MM.1S (cell line): ENCODE results near the gene C2CD2.

Source experiments
- DNase-seq: peaks from one replicate; pipeline ENCODE4 v3.0.0-alpha.2; 2015
- H2AFZ ChIP-seq: fragments of 300-600 bp; sonication (generic); 2 replicates; pipeline ENCODE4 v1.6.0; 2016; ENCODE audit warnings: antibody characterized with exemption, low read length
- H3F3A ChIP-seq: fragments of 300-600 bp; sonication (generic); 2 replicates; pipeline ENCODE4 v1.6.1; 2016; ENCODE audit warnings: mild to moderate bottlenecking, antibody characterized with exemption, low read length, moderate library complexity, mixed read lengths; ENCODE audit not compliant: insufficient read depth
- H3K27ac ChIP-seq: fragments of 300-600 bp; sonication (generic); 2 replicates; pipeline ENCODE4 v1.5.1; 2016; ENCODE audit warnings: mild to moderate bottlenecking, low read length
- H3K27me3 ChIP-seq: fragments of 300-600 bp; sonication (generic); replicated peaks from 2 replicates; pipeline ENCODE4 v1.6.0; 2016; ENCODE audit warnings: low read length; ENCODE audit not compliant: insufficient read depth
- H3K36me3 ChIP-seq: fragments of 300-600 bp; sonication (generic); replicated peaks from 2 replicates; pipeline ENCODE4 v1.6.1; 2016; ENCODE audit warnings: mild to moderate bottlenecking, low read length, mixed read lengths; ENCODE audit not compliant: insufficient read depth
- H3K4me1 ChIP-seq: fragments of 300-600 bp; sonication (generic); 2 replicates; pipeline ENCODE4 v1.6.1; 2016; ENCODE audit warnings: low read length, mixed read lengths
- H3K4me2 ChIP-seq: fragments of 300-600 bp; sonication (generic); 2 replicates; pipeline ENCODE4 v1.6.0; 2016; ENCODE audit warnings: low read depth, low read length
- H3K4me3 ChIP-seq: fragments of 300-600 bp; sonication (generic); 2 replicates; pipeline ENCODE4 v1.5.1; 2016; ENCODE audit warnings: low read length, mixed read lengths
- H3K79me2 ChIP-seq: fragments of 300-600 bp; sonication (generic); 2 replicates; pipeline ENCODE4 v1.6.1; 2016; ENCODE audit warnings: mixed run types, low read length, mixed read lengths
- H3K9ac ChIP-seq: fragments of 300-600 bp; sonication (generic); 2 replicates; pipeline ENCODE4 v1.6.1; 2016; ENCODE audit warnings: low read length, mixed read lengths
- H3K9me2 ChIP-seq: fragments of 300-600 bp; sonication (generic); replicated peaks from 2 replicates; pipeline ENCODE4 v1.6.1; 2016; ENCODE audit warnings: mild to moderate bottlenecking, low read length, mixed read lengths; ENCODE audit not compliant: insufficient read depth
- H3K9me3 ChIP-seq: fragments of 300-600 bp; sonication (generic); replicated peaks from 2 replicates; pipeline ENCODE4 v1.6.1; 2016; ENCODE audit warnings: mild to moderate bottlenecking, low read length, mixed read lengths; ENCODE audit not compliant: insufficient read depth
- H4K20me1 ChIP-seq: fragments of 300-600 bp; sonication (generic); 2 replicates; pipeline ENCODE4 v1.6.1; 2016; ENCODE audit warnings: mild to moderate bottlenecking, low read length, moderate library complexity, mixed read lengths; ENCODE audit not compliant: insufficient read depth
- CTCF ChIP-seq: fragments of 300-600 bp; sonication (generic); IDR thresholded peaks from 2 replicates; pipeline ENCODE4 v1.5.1; 2016; ENCODE audit warnings: antibody characterized with exemption, low read length, mixed read lengths
- EZH2 ChIP-seq: fragments of 300-600 bp; sonication (generic); optimal IDR thresholded peaks from 2 replicates; pipeline ENCODE3; 2017; ENCODE audit warnings: low read depth, mild to moderate bottlenecking, antibody characterized with exemption, low read length, mixed read lengths
- EZH2phosphoT487 ChIP-seq: fragments of 300-600 bp; sonication (generic); IDR thresholded peaks from 2 replicates; pipeline ENCODE4 v1.6.1; 2018; ENCODE audit warnings: antibody characterized with exemption, low read length

The C2CD2 gene

DNA sequence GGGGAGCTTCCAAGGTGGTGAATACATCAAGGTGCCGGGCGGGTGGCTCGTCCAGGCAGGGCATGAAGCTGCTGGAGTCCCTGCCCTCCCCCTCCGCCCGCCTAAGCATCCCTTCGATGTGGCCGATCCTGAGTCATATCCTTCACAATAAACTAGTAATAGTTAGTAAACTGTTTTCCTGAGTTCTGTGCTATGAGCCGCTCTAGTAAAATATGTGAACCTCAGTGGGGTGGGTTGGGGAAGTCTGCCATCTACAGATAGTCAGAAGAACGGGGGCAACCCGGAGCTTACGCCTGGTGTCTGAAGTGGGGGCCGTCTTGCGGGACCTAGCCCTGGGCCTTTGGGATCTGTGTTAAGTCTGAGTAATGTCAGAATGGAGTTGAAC is 21.6 kb downstream of the C2CD2 start:
- H4K20me1 ChIP-seq: no peaks in the 10 kb centered on the region
- no peak for TF ChIP-seq EZH2phosphoT487
- no peak for TF ChIP-seq CTCF
- TF ChIP-seq EZH2: no peak
- no peak overlapping the region for H3K4me3 ChIP-seq
- no peaks in the 10 kb centered on the region for H3K36me3 ChIP-seq
- H3K4me1 ChIP-seq: peaks cover 23% of the 10 kb centered on the region
- no peak overlapping the region for H2AFZ ChIP-seq
- H3K4me2 ChIP-seq: no peak overlapping the region
- no peak for DNase-seq
- H3K9me2 ChIP-seq: no peaks in the 10 kb centered on the region
- no peaks in the 10 kb centered on the region for H3K9me3 ChIP-seq
- H3K79me2 ChIP-seq: no peaks in the 10 kb centered on the region
- peaks cover 26% of the 10 kb centered on the region for H3F3A ChIP-seq
- H3K27me3 ChIP-seq: no peaks in the 10 kb centered on the region
- no peak overlapping the region for H3K27ac ChIP-seq
- no peak overlapping the region for H3K9ac ChIP-seq

GRCh38 chr21:41931041-41931451 is 22.8 kb downstream of the C2CD2 start:
- Histone ChIP-seq H3F3A (peaks cover 37% of the 10 kb centered on the region), H3K36me3 (no peaks in the 10 kb centered on the region), H3K4me2 (no peak overlapping the region), H3K4me3 (no peak overlapping the region), H3K27me3 (no peaks in the 10 kb centered on the region), H3K4me1 (peaks cover 29% of the 10 kb centered on the region), H2AFZ (no peak overlapping the region), H4K20me1 (no peaks in the 10 kb centered on the region), H3K9me3 (no peaks in the 10 kb centered on the region), H3K9ac (no peak overlapping the region), H3K9me2 (no peaks in the 10 kb centered on the region), H3K27ac (no peak overlapping the region), H3K79me2 (peaks cover 2% of the 10 kb centered on the region)
- DNase-seq: no peak
- TF ChIP-seq CTCF: no peak
- no peak for TF ChIP-seq EZH2
- TF ChIP-seq EZH2phosphoT487: no peak

DNA sequence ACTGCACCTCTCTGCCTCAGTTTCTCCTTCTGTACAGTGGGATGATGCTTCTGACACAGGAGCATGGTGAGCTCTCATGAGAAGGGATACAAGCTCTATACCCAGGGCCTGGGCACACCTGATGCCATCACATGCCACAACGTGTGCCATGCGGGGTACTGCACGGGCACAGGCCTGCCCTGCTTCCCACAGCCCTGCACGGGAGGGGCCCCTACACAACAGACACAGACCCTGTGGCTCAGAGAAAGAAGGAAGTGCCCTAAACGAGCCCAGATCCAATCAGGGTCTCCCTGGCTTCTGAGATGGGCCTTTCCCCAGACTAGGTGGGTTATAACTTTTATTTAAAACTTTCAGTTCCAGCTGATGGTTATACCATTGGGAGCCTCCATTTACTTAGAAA is 24.6 kb downstream of the C2CD2 start:
- TF ChIP-seq EZH2phosphoT487 (no peak), EZH2 (no peak), CTCF (no peak)
- no peak for DNase-seq
- Histone ChIP-seq H3K4me3 (no peak overlapping the region), H3K27ac (peak overlapping the region; percentile 86; the same call in 1 of the 2 replicates), H3K36me3 (no peaks in the 10 kb centered on the region), H3K9me2 (no peaks in the 10 kb centered on the region), H3K9me3 (no peaks in the 10 kb centered on the region), H4K20me1 (no peaks in the 10 kb centered on the region), H3K27me3 (no peaks in the 10 kb centered on the region), H3K4me1 (peaks cover 37% of the 10 kb centered on the region), H3K79me2 (peaks cover 20% of the 10 kb centered on the region), H3F3A (peaks cover 40% of the 10 kb centered on the region), H3K9ac (no peak overlapping the region), H3K4me2 (peak overlapping the region; percentile 5; the same call in 1 of the 2 replicates), H2AFZ (0 out of 2 replicates have a peak overlapping the region, but pooled peaks have one; percentile 7)
